Esophagus squamous epithelium (tissue), 4 donors: ENCODE measurements around the gene PLXNB2.

ENCODE experiments used
- POLR2A ChIP-seq, 4 donors: fragments of 450-650 bp; IDR thresholded peaks; one replicate each; pipeline ENCODE4 v1.6.1; 2017; ENCODE audit warnings: antibody characterized with exemption in 4 of 4, mild to moderate bottlenecking in 4 of 4, moderate library complexity in 3 of 4
- TF ChIP-seq, protein P1 (sequence below), 6 experiments: fragments of 450-650 bp in 4 of 6; fragments of 200-600 bp in 2 of 6; sonication (generic) in 2 of 6; IDR thresholded peaks; one replicate each; pipeline ENCODE4 v1.5.1; 2016 to 2019; ENCODE audit warnings: antibody characterized with exemption in 6 of 6, mild to moderate bottlenecking in 4 of 6, moderate library complexity in 4 of 6

DNA sequence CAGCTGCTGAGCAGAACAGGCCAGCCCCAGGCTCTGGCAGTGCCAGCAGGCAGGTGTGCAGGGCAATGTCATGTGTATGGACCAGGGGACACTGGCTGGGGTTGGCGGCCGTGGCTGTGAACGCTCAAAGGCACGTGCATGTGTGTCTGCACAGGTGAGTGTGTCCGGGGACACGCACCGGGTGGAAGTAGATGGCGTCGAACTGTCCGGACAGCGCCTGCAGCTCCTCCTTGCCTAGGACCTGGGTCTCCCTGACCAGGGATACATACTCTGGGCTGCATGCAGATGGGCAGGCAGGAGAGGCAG is 57.2 kb downstream of the PLXNB2 start:
- TF ChIP-seq, protein P1, sequence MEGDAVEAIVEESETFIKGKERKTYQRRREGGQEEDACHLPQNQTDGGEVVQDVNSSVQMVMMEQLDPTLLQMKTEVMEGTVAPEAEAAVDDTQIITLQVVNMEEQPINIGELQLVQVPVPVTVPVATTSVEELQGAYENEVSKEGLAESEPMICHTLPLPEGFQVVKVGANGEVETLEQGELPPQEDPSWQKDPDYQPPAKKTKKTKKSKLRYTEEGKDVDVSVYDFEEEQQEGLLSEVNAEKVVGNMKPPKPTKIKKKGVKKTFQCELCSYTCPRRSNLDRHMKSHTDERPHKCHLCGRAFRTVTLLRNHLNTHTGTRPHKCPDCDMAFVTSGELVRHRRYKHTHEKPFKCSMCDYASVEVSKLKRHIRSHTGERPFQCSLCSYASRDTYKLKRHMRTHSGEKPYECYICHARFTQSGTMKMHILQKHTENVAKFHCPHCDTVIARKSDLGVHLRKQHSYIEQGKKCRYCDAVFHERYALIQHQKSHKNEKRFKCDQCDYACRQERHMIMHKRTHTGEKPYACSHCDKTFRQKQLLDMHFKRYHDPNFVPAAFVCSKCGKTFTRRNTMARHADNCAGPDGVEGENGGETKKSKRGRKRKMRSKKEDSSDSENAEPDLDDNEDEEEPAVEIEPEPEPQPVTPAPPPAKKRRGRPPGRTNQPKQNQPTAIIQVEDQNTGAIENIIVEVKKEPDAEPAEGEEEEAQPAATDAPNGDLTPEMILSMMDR (IDR thresholded peaks at IDR 0.05) = no peak
- TF ChIP-seq POLR2A (IDR thresholded peaks at IDR 0.05) = no peak
